Esophagus muscularis mucosa (tissue), 3 donors: Measurements from ENCODE around the gene OR10AD1.

Experiments used
- EP300 ChIP-seq: sonication (generic); formaldehyde crosslinking; IDR thresholded peaks from one replicate; pipeline ENCODE4 v1.6.1; 2017; ENCODE audit warnings: antibody characterized with exemption
- TF ChIP-seq, protein P1 (sequence below), 3 experiments: fragments of 200-600 bp in 2 of 3; fragments of 450-650 bp in 1 of 3; sonication (generic) in 2 of 3; IDR thresholded peaks; one replicate each; pipeline ENCODE4 v1.5.1; 2017 to 2019; ENCODE audit warnings: antibody characterized with exemption in 3 of 3, mild to moderate bottlenecking in 2 of 3, moderate library complexity in 1 of 3

DNA sequence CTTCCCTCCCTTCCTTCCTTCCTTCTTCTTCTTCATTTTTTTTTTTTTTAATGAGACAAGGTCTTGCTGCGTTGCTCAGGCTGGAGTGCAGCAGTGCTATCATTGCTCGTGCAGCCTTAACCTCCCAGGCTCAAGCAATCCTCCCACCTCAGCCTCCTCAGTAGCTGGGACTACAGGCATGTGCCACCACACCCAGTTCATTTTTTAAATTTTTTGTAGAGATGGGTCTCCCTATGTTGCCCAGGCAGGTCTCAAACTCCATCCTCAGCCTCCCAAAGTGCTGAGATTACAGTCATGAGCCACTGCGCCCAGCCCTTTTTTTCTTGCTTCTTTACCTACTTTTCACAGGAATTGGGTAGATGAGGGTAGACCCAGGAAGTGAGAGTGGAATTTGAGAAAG, 1.6 kb downstream of the OR10AD1 start:
- TF ChIP-seq, protein P1, sequence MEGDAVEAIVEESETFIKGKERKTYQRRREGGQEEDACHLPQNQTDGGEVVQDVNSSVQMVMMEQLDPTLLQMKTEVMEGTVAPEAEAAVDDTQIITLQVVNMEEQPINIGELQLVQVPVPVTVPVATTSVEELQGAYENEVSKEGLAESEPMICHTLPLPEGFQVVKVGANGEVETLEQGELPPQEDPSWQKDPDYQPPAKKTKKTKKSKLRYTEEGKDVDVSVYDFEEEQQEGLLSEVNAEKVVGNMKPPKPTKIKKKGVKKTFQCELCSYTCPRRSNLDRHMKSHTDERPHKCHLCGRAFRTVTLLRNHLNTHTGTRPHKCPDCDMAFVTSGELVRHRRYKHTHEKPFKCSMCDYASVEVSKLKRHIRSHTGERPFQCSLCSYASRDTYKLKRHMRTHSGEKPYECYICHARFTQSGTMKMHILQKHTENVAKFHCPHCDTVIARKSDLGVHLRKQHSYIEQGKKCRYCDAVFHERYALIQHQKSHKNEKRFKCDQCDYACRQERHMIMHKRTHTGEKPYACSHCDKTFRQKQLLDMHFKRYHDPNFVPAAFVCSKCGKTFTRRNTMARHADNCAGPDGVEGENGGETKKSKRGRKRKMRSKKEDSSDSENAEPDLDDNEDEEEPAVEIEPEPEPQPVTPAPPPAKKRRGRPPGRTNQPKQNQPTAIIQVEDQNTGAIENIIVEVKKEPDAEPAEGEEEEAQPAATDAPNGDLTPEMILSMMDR (IDR thresholded peaks at IDR 0.05) = no peak
- no peak for TF ChIP-seq EP300
